Type B pancreatic cell (in vitro differentiated cells): ENCODE data around the gene RPTOR. TPM values are rescaled to one million over a fixed set of nuclear protein-coding genes. Genes with fewer than 3 reads are reported as not detected.

ENCODE experiments used
- DNase-seq: peaks from one replicate; pipeline ENCODE4 v3.0.0; 2021; ENCODE audit warnings: mixed read lengths; ENCODE audit not compliant: unreplicated experiment; ENCODE audit errors: extremely low spot score
- H3K27ac Mint-ChIP-seq: 2 replicates; pipeline ENCODE4 v1.8.0; 2021; ENCODE audit warnings: mild to moderate bottlenecking, mixed read lengths
- H3K27me3 Mint-ChIP-seq: 2 replicates; pipeline ENCODE4 v1.8.0; 2021; ENCODE audit warnings: mixed read lengths
- H3K36me3 Mint-ChIP-seq: 2 replicates; pipeline ENCODE4 v1.8.0; 2021; ENCODE audit warnings: mixed read lengths
- H3K4me1 Mint-ChIP-seq: one replicate; pipeline ENCODE4 v1.8.0; 2021; ENCODE audit warnings: mixed read lengths; ENCODE audit not compliant: unreplicated experiment
- H3K4me3 Mint-ChIP-seq: 2 replicates; pipeline ENCODE4 v1.8.0; 2021; ENCODE audit warnings: mild to moderate bottlenecking, mixed read lengths
- H3K9me3 Mint-ChIP-seq: 2 replicates; pipeline ENCODE4 v1.8.0; 2021; ENCODE audit warnings: mixed read lengths
- CTCF ChIP-seq: fragments of 200-600 bp; sonication (generic); conservative IDR thresholded peaks from 2 replicates; pipeline ENCODE4 v1.5.0; 2021; ENCODE audit warnings: antibody characterized with exemption, mild to moderate bottlenecking
- total RNA-seq: library from RNA; stranded (reverse); gene quantifications from 2 replicates; pipeline ENCODE4 v1.2.1, GENCODE V29; 2021; ENCODE audit warnings: low replicate concordance

RPTOR gene
- total RNA-seq, 1 donor from 2014 or later = 39.8 TPM

DNA sequence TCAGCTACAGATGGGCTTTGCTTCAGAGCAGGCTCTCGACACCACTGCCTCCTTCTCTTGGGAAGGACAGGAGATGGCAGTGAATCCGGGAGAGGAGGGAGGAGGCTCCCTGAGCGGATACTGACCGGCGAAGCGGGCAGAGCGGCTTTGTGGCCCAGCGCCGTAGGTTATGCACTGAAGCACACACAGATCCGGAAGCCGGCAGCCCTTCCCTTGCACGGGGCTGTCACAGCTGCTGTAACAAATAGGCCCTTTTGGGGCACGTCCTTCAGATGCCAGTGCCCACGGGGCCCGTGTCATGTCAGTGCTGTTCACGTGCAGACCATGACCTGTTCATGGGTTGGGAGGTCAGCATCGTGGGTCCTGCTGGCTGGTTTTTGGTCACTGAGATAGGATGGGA is 302.3 kb downstream of the RPTOR start:
- Mint-ChIP-seq H3K27ac (no peak overlapping the region), H3K4me3 (no peak overlapping the region), H3K36me3 (peaks cover 19% of the 10 kb centered on the region), H3K9me3 (no peaks in the 10 kb centered on the region), H3K27me3 (no peaks in the 10 kb centered on the region), H3K4me1 (peaks cover 18% of the 10 kb centered on the region)
- no peak for TF ChIP-seq CTCF
- DNase-seq = no peak

- no peak for TF ChIP-seq CTCF
- no peak overlapping the region for H3K27ac Mint-ChIP-seq
- H3K9me3 Mint-ChIP-seq = no peaks in the 10 kb centered on the region
- no peak for DNase-seq
- no peak overlapping the region for H3K4me3 Mint-ChIP-seq
- H3K4me1 Mint-ChIP-seq = peaks cover 16% of the 10 kb centered on the region
- no peaks in the 10 kb centered on the region for H3K27me3 Mint-ChIP-seq
- peaks cover 15% of the 10 kb centered on the region for H3K36me3 Mint-ChIP-seq
Observed at GRCh38 chr17:80847496-80848230, 303.0 kb downstream of the RPTOR start.

GRCh38 chr17:80848449-80849102 is 303.9 kb downstream of the RPTOR start:
- peaks cover 13% of the 10 kb centered on the region for H3K4me1 Mint-ChIP-seq
- H3K27me3 Mint-ChIP-seq = no peaks in the 10 kb centered on the region
- TF ChIP-seq CTCF = no peak
- H3K9me3 Mint-ChIP-seq = no peaks in the 10 kb centered on the region
- no peak overlapping the region for H3K27ac Mint-ChIP-seq
- no peak for DNase-seq
- H3K36me3 Mint-ChIP-seq = peaks cover 12% of the 10 kb centered on the region
- no peak overlapping the region for H3K4me3 Mint-ChIP-seq

GRCh38 chr17:80849119-80849518 is 304.5 kb downstream of the RPTOR start:
- H3K4me1 Mint-ChIP-seq = peaks cover 13% of the 10 kb centered on the region

DNA sequence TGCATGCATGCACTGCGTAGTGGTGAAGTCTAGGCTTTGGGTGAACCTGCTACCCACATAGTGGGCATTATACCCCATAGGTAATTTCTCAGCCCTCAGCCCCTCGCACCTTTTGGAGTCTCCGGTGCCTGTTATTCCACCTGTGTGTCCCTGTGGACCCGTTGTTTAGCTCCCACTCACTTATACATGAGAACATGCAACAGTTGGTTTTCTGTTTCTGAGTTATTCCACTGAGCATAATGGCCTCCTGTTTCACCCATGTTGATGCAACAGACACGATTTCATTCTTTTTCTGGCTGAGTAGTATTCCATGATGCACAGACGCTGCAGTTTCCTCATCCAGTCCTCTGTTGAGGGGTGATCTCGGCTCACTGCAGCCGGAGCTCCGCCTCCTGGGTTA is 305.5 kb downstream of the RPTOR start:
- no peak overlapping the region for H3K4me3 Mint-ChIP-seq
- no peaks in the 10 kb centered on the region for H3K27me3 Mint-ChIP-seq
- peaks cover 12% of the 10 kb centered on the region for H3K36me3 Mint-ChIP-seq
- TF ChIP-seq CTCF = no peak
- H3K4me1 Mint-ChIP-seq = peaks cover 13% of the 10 kb centered on the region
- DNase-seq = no peak
- peak overlapping the region; percentile 39 for H3K27ac Mint-ChIP-seq
- H3K9me3 Mint-ChIP-seq = no peaks in the 10 kb centered on the region

More at GRCh38 chr17:80849119-80849518, 304.5 kb downstream of the RPTOR start:
- no peak overlapping the region for H3K4me3 Mint-ChIP-seq
- TF ChIP-seq CTCF = no peak
- no peaks in the 10 kb centered on the region for H3K9me3 Mint-ChIP-seq
- DNase-seq = no peak
- no peaks in the 10 kb centered on the region for H3K27me3 Mint-ChIP-seq
- H3K36me3 Mint-ChIP-seq = peaks cover 12% of the 10 kb centered on the region
- H3K27ac Mint-ChIP-seq = no peak overlapping the region
